WI38 (cell line): ENCODE results near the gene FRMD4A.

Experiments used
- H3K4me3 ChIP-seq: 2 replicates; pipeline ENCODE4 v1.5.1; 2011; ENCODE audit warnings: low read depth, mild to moderate bottlenecking, control low read depth, low read length
- CTCF ChIP-seq: IDR thresholded peaks from 2 replicates; pipeline ENCODE4 v1.5.1; 2012; ENCODE audit warnings: low read depth, mild to moderate bottlenecking, control low read depth, low read length

The FRMD4A gene

GRCh38 chr10:14004536-14004935 lies 326.2 kb downstream of the FRMD4A start:
- TF ChIP-seq CTCF = no peak

GRCh38 chr10:14003517-14004184 lies 327.1 kb downstream of the FRMD4A start:
- no peak for TF ChIP-seq CTCF
- no peak overlapping the region for H3K4me3 ChIP-seq

More at GRCh38 chr10:14004536-14004935, 326.2 kb downstream of the FRMD4A start:
- no peak overlapping the region for H3K4me3 ChIP-seq

GRCh38 chr10:14001298-14002040 lies 329.3 kb downstream of the FRMD4A start:
- no peak for TF ChIP-seq CTCF

GRCh38 chr10:13998163-13998835 lies 332.4 kb downstream of the FRMD4A start:
- TF ChIP-seq CTCF = no peak
- H3K4me3 ChIP-seq = no peak overlapping the region

More at GRCh38 chr10:14001298-14002040, 329.3 kb downstream of the FRMD4A start:
- no peak overlapping the region for H3K4me3 ChIP-seq

GRCh38 chr10:13997650-13998049 lies 333.1 kb downstream of the FRMD4A start:
- no peak for TF ChIP-seq CTCF
- no peak overlapping the region for H3K4me3 ChIP-seq

- no peak overlapping the region for H3K4me3 ChIP-seq
- no peak for TF ChIP-seq CTCF
These were observed 335.8 kb downstream of the FRMD4A start for GRCh38 chr10:13994932-13995331.

GRCh38 chr10:13993673-13994089 lies 337.0 kb downstream of the FRMD4A start:
- no peak for TF ChIP-seq CTCF
- no peak overlapping the region for H3K4me3 ChIP-seq
